ENCODE results near the gene PWWP2B.

GRCh38 chr10:132439025-132439388, 42.0 kb downstream of the PWWP2B start:
- TF ChIP-seq CTCF (IDR thresholded peaks at IDR 0.05) (no peak), POLR2A (IDR thresholded peaks at IDR 0.05) (no peak), POLR2AphosphoS5 (IDR thresholded peaks at IDR 0.05) (no peak)
